ENCODE results near the gene RNF215. TPM values are rescaled to one million over a fixed set of nuclear protein-coding genes. Genes with fewer than 3 reads are reported as not detected.
A peak's percentile ranks its signal among the peaks of the same experiment; 100 is the strongest.

The RNF215 gene
- total RNA-seq: 10.4 and 15.2 TPM in 2 replicates

DNA sequence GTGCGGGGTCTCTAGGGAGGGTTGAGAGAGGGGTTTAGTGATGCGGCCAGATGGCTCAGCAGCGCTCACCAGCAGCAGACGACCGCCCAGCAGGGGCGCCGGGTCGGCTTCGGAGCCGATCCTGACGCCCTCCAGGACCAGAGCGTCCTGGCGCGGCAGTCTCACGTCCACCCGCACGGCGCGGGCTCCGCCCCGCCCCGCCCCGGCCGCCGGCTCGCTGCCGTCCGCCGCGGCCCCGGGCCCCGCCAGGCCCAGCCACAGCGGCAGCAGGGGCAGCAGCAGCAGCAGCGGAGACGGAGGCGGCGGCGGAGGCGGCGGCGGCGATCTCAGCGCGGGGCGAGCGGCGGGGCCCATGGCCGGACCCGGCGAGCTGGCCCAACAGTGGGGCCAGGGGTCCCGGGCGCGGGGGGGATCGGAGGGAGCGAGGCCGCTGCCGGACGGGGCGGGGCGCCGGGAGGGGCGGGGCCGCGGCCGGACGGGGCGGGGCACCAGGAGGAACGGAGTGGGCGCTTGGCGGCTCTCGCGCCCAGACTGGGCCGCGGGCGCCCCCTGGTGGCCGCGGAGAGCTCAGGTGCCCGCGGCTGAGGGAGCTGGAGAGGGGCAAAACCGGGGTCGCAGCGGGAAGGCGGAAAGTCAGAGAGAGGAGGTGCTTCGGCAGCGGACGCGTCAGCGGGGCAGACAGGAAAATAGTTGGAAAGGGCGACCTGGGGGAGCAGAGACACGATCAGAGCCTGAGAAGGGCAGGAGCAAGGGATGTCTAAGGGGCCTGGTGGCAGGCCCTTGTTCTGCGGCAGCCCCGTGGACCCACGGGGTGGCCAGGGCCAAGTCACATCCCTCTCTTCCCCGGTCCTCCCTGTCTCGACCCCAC, at the start of gene RNF215:
Gene RNF215, minus strand, starts transcription at position 452 of the 868 bp plus-strand sequence. Its CDS starts 98 bp downstream, at position 354.
- H3K36me3 Mint-ChIP-seq (ENCODE audit: low read depth): no peaks in the 10 kb centered on the region
- no peaks in the 10 kb centered on the region for H3K27me3 Mint-ChIP-seq
- peak; percentile 96 for DNase-seq
- H3K9me3 Mint-ChIP-seq: no peaks in the 10 kb centered on the region
- H3K4me1 Mint-ChIP-seq: peaks cover 19% of the 10 kb centered on the region
- intact Hi-C loops (cut with micrococcal nuclease): loop anchor here (1.0 to 2.0 kb wide), 3 partner anchors 30 to 121 kb away; partner anchors contain the start of genes CCDC157, OSM and SF3A1
- H3K27ac Mint-ChIP-seq: peak within 1 kb of the TSS; percentile 79
- peak within 1 kb of the TSS; percentile 86 for H3K4me3 Mint-ChIP-seq

DNA sequence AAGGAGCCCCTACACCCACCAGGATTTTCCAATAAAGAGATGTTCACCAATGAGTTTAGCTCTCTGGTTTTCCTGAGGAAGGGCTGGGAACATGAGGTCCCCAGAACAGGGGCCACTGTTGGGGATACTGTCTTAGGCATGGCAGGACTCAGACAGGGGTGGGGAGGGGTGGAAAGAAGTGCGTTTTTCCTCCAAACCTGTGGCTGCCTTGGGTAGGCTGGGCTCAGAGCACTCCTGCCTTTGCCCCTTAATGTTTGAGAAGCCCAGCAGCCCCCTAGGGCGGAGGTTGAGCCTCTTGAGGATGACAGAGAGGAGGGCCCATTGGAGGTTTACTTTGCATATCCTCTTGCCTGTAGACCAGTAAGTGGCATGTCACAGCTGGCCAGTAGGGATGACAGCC, 49.0 kb upstream of the RNF215 start:
- Mint-ChIP-seq H3K4me1 (peaks cover 24% of the 10 kb centered on the region), H3K27ac (peak overlapping the region; percentile 94), H3K9me3 (peaks cover 20% of the 10 kb centered on the region), H3K36me3 (ENCODE audit: low read depth) (peaks cover 18% of the 10 kb centered on the region), H3K27me3 (peaks cover 12% of the 10 kb centered on the region), H3K4me3 (peak overlapping the region; percentile 79)
- intact Hi-C loops (cut with micrococcal nuclease): no loop called here
- no peak for DNase-seq

DNA sequence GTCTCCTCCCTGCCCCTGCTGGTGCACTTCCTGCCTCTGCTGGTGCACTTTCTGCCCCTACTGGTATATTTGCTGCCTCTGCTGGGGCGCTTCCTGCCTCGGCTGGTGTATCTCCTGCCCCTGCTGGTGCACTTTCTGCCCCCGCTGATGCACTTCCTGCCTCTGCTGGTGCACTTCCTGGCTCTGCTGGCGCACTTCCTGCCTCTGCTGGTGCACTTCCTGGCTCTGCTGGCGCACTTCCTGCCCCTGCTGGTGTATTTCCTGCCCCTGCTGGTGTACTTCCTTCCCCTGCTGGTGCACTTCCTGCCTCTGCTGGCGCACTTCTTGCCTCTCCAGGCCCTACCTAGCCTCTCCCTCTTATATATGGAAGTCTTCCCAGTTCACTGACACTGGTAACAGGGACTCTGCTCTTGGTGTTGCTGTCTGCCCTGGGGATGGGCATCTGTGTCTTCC, 48.5 kb upstream of the RNF215 start:
- intact Hi-C loops (cut with micrococcal nuclease): loop anchor here (1.0 kb wide), 1 partner anchor 9 kb away; no protein-coding TSS in a partner anchor
- peak overlapping the region; percentile 94 for H3K27ac Mint-ChIP-seq
- peak; percentile 90 for DNase-seq
- peaks cover 8% of the 10 kb centered on the region for H3K27me3 Mint-ChIP-seq
- peaks cover 20% of the 10 kb centered on the region for H3K9me3 Mint-ChIP-seq
- H3K36me3 Mint-ChIP-seq (ENCODE audit: low read depth): peaks cover 18% of the 10 kb centered on the region
- peak overlapping the region; percentile 79 for H3K4me3 Mint-ChIP-seq
- H3K4me1 Mint-ChIP-seq: peaks cover 21% of the 10 kb centered on the region

DNA sequence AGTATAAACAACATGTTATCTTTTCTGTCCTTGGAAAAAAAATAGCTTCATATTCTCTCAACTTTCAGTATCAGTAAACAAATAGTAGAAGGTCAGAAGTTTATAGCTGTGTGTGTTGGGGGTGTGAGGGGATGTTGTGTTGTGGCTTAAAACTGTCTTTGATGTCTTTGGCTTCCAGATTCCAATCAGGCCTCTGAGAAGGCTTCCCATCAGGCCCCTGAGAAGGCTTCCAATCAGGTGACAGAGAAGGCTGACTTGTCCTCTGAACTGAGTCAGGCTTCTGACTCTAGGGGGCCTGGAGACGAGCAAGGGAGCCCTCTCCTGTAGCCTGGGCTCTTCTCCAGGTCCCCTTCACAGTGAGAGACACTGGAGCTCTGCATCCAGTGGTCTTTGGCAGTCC, 47.6 kb upstream of the RNF215 start:
- no peak for DNase-seq
- H3K9me3 Mint-ChIP-seq: peaks cover 20% of the 10 kb centered on the region
- H3K36me3 Mint-ChIP-seq (ENCODE audit: low read depth): peaks cover 20% of the 10 kb centered on the region
- peak overlapping the region; percentile 41 for H3K4me3 Mint-ChIP-seq
- H3K4me1 Mint-ChIP-seq: peaks cover 19% of the 10 kb centered on the region
- H3K27me3 Mint-ChIP-seq: peaks cover 3% of the 10 kb centered on the region
- H3K27ac Mint-ChIP-seq: peak overlapping the region; percentile 94
- intact Hi-C loops (cut with micrococcal nuclease): loop anchor here (1.0 kb wide), 1 partner anchor 9 kb away; no protein-coding TSS in a partner anchor

- no peak overlapping the region for H3K27ac Mint-ChIP-seq
- H3K4me1 Mint-ChIP-seq: peaks cover 19% of the 10 kb centered on the region
- H3K27me3 Mint-ChIP-seq: peaks cover 3% of the 10 kb centered on the region
- intact Hi-C loops (cut with micrococcal nuclease): no loop called here
- no peak overlapping the region for H3K4me3 Mint-ChIP-seq
- DNase-seq: no peak
- H3K9me3 Mint-ChIP-seq: peaks cover 20% of the 10 kb centered on the region
- H3K36me3 Mint-ChIP-seq (ENCODE audit: low read depth): peaks cover 23% of the 10 kb centered on the region
Observed at GRCh38 chr22:30433773-30434172, 46.6 kb upstream of the RNF215 start.

DNA sequence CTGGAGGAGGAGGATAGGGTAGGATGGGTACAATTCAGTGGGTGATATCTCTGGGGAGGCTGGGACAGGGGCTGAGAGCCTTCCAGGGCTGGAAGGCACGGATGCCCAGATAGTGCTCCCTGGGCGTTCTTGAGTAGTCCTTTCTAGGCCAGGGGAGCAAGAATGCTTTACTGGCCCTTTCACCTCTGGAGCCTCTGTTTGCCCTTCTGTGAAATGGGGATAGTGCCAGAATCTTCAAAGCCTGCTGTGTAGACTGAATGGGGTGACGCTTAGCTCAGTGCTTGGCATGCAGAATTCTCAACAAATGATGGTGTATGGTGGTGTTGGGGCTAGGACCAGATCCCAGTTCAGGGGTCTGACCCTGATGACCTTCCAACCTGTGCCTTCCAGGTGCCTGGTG, 46.0 kb upstream of the RNF215 start:
- Mint-ChIP-seq H3K36me3 (ENCODE audit: low read depth) (peaks cover 28% of the 10 kb centered on the region), H3K4me3 (no peak overlapping the region), H3K4me1 (peaks cover 19% of the 10 kb centered on the region), H3K27ac (no peak overlapping the region), H3K27me3 (peaks cover 1% of the 10 kb centered on the region), H3K9me3 (peaks cover 20% of the 10 kb centered on the region)
- intact Hi-C loops (cut with micrococcal nuclease): no loop called here
- no peak for DNase-seq

- no peaks in the 10 kb centered on the region for H3K27me3 Mint-ChIP-seq
- intact Hi-C loops (cut with micrococcal nuclease): no loop called here
Observed at GRCh38 chr22:30432520-30432919, 45.3 kb upstream of the RNF215 start.

DNA sequence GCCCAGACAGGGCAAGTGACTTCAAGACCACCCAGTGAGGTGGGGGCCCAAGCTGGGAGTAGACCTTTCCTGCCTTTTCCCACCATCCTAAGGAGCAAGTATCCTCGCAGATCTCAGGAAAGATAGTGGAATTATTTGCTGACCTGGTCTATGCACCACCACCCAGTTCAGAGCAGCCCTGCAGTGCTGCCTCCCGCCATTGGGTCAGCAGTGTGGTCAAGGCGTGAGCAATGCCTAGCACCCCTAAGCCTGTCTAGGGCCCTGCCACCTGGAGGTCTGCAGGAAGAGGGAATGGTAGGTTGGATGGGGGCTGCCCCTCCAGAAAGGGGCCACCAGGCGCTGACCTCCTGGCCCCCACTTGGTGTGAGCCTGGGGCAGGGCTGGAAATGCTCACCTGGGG, 44.9 kb upstream of the RNF215 start:
- Mint-ChIP-seq H3K36me3 (ENCODE audit: low read depth) (peaks cover 38% of the 10 kb centered on the region), H3K27me3 (no peaks in the 10 kb centered on the region), H3K9me3 (peaks cover 19% of the 10 kb centered on the region), H3K27ac (no peak overlapping the region), H3K4me3 (no peak overlapping the region), H3K4me1 (peaks cover 25% of the 10 kb centered on the region)
- intact Hi-C loops (cut with micrococcal nuclease): no loop called here
- DNase-seq: no peak

More at GRCh38 chr22:30432520-30432919, 45.3 kb upstream of the RNF215 start:
- no peak overlapping the region for H3K27ac Mint-ChIP-seq
- H3K4me1 Mint-ChIP-seq: peaks cover 21% of the 10 kb centered on the region
- peaks cover 33% of the 10 kb centered on the region for H3K36me3 Mint-ChIP-seq (ENCODE audit: low read depth)
- no peak for DNase-seq
- H3K9me3 Mint-ChIP-seq: peaks cover 20% of the 10 kb centered on the region
- no peak overlapping the region for H3K4me3 Mint-ChIP-seq

- H3K27ac Mint-ChIP-seq: no peak overlapping the region
- intact Hi-C loops (cut with micrococcal nuclease): no loop called here
- DNase-seq: no peak
- H3K36me3 Mint-ChIP-seq (ENCODE audit: low read depth): peaks cover 43% of the 10 kb centered on the region
- no peaks in the 10 kb centered on the region for H3K27me3 Mint-ChIP-seq
- peaks cover 36% of the 10 kb centered on the region for H3K4me1 Mint-ChIP-seq
- H3K9me3 Mint-ChIP-seq: peaks cover 14% of the 10 kb centered on the region
- no peak overlapping the region for H3K4me3 Mint-ChIP-seq
Observed at GRCh38 chr22:30430933-30431332, 43.7 kb upstream of the RNF215 start.

DNA sequence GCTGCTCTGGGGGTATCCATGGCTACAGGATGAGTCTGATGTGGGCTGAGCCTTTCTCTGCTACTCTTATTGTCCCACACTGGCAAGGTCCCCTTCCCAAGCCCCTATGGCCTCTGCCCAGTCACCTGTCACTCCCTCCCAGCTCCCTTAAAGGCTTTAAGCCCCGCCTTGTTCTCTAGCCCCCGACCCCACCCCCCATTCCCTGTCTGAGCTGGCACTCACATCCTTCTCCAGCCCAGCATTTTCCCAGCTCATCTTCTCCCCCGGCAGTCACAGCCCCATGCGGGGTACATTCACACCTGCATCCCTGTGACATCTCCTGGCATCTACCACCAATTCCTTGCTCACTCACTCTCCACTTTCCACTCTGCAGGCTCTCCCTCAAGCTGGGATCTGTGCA, 42.7 kb upstream of the RNF215 start:
- peaks cover 30% of the 10 kb centered on the region for H3K4me1 Mint-ChIP-seq
- H3K4me3 Mint-ChIP-seq: no peak overlapping the region
- intact Hi-C loops (cut with micrococcal nuclease): loop anchor here (10.0 kb wide), 4 partner anchors 235 to 1065 kb away; partner anchors contain the start of genes NF2, SFI1, UQCR10 and ZMAT5
- no peaks in the 10 kb centered on the region for H3K27me3 Mint-ChIP-seq
- H3K27ac Mint-ChIP-seq: no peak overlapping the region
- peaks cover 37% of the 10 kb centered on the region for H3K36me3 Mint-ChIP-seq (ENCODE audit: low read depth)
- peaks cover 4% of the 10 kb centered on the region for H3K9me3 Mint-ChIP-seq
- no peak for DNase-seq

DNA sequence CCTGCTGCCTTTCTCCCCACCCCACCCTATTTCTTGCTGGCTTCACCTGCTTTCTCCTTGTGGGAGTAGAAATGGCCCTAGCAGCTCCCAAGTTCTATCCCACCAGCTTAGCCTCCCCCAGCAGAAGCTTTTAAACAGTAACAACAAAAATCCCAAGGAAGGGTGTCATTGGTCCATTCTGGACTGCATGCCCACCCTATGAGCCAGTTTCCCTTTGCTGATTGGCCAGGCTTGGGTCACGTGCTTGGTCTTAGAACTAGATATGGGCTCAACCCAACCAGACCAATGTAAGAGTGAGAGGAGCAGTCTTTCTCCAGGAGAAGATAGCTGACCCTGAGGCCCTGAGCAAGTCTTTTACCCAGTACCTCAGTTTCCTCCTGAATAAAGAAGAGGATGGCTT, 40.7 kb upstream of the RNF215 start:
- peaks cover 33% of the 10 kb centered on the region for H3K36me3 Mint-ChIP-seq (ENCODE audit: low read depth)
- H3K27me3 Mint-ChIP-seq: no peaks in the 10 kb centered on the region
- H3K4me1 Mint-ChIP-seq: peaks cover 32% of the 10 kb centered on the region
- no peak overlapping the region for H3K4me3 Mint-ChIP-seq
- H3K27ac Mint-ChIP-seq: no peak overlapping the region
- no peak for DNase-seq
- no peaks in the 10 kb centered on the region for H3K9me3 Mint-ChIP-seq
- intact Hi-C loops (cut with micrococcal nuclease): loop anchor here (2.0 to 10.0 kb wide), 5 partner anchors 15 to 1067 kb away; partner anchors contain the start of genes NF2, SFI1, UQCR10 and ZMAT5

DNA sequence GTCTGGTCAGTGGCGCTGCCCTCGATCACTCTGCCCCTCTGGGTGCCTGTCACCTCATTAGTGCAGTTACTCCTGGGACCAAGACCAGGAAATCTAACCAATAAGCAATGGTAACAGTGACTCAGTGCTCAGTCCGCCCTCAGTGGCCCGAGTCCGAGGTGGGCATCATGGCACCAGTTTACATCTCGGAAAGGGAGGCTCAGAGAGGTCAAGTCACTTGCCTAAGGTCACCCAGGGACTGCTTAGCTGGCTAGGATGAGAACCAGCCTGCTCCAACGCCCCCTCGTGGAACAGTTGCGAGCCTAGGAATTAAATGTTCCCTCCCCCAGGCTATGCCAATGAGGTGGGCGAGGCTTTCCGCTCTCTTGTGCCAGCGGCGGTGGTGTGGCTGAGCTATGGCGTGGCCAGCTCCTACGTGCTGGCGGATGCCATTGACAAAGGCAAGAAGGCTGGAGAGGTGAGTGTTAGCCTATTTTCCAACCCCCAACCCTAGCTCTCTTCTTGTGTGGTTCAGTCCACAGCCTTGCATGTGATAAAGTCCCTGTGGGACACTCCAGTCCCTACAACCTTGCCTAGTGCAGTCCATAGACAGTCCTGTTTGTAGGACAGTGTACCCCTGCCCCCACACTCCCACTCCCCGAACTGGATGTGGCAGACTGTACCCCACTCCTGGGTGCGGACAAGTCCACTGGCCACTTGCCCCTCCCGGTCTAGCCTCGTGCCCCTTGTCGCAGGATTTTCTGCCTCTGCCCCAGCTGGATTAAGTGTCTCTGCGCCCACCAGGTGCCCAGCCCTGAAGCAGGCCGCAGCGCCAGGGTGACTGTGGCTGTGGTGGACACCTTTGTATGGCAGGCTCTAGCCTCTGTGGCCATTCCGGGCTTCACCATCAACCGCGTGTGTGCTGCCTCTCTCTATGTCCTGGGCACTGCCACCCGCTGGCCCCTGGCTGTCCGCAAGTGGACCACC, 39.5 kb upstream of the RNF215 start:
- Mint-ChIP-seq H3K27ac (peak overlapping the region; percentile 98), H3K9me3 (no peaks in the 10 kb centered on the region), H3K27me3 (no peaks in the 10 kb centered on the region), H3K36me3 (ENCODE audit: low read depth) (peaks cover 45% of the 10 kb centered on the region), H3K4me3 (peak overlapping the region; percentile 99), H3K4me1 (peaks cover 43% of the 10 kb centered on the region)
- intact Hi-C loops (cut with micrococcal nuclease): loop anchor here (1.0 to 10.0 kb wide), 8 partner anchors 9 to 1068 kb away; partner anchors contain the start of genes NF2, SFI1, UQCR10 and ZMAT5
- DNase-seq: peak; percentile 95
